Stimulated activated naive B cell treated with anti-CD40 and anti-IgM and Interleukin-4, amounts not matched to agents 10 μg/mL and 1 μg/mL and 100 μg/mL, for 72 hours (primary cell): ENCODE measurements around the gene RGP1.
A peak's percentile ranks its signal among the peaks of the same experiment; 100 is the strongest.

Experiments used
- ATAC-seq, 2 donors: fragments of 150-1000 bp; cut with Tn5 transposase; replicated peaks; 2 replicates each; pipeline ENCODE4 v1.10.0; 2021; ENCODE audit warnings: moderate library complexity in 1 of 2
- DNase-seq: peaks from one replicate; pipeline ENCODE4 v3.0.0; 2021
- H3K27ac Mint-ChIP-seq: one replicate; pipeline ENCODE4 v1.8.0; 2022; ENCODE audit warnings: mild to moderate bottlenecking, mixed read lengths
- H3K27me3 Mint-ChIP-seq, 2 donors: one replicate each; pipeline ENCODE4 v1.8.0; 2022; ENCODE audit warnings: mixed read lengths in 2 of 2
- H3K36me3 Mint-ChIP-seq, 2 donors: one replicate each; pipeline ENCODE4 v1.8.0; 2022; ENCODE audit warnings: mixed read lengths in 2 of 2, mild to moderate bottlenecking in 1 of 2
- H3K4me1 Mint-ChIP-seq, 2 donors: one replicate each; pipeline ENCODE4 v1.8.0; 2022; ENCODE audit warnings: mixed read lengths in 2 of 2, mild to moderate bottlenecking in 1 of 2
- H3K4me3 Mint-ChIP-seq, 2 donors: one replicate each; pipeline ENCODE4 v1.8.0; 2022; ENCODE audit warnings: mild to moderate bottlenecking in 2 of 2, mixed read lengths in 2 of 2, moderate library complexity in 1 of 2
- H3K9me3 Mint-ChIP-seq, 2 donors: one replicate each; pipeline ENCODE4 v1.8.0; 2022; ENCODE audit warnings: mixed read lengths in 2 of 2, mild to moderate bottlenecking in 1 of 2

The RGP1 gene

DNA sequence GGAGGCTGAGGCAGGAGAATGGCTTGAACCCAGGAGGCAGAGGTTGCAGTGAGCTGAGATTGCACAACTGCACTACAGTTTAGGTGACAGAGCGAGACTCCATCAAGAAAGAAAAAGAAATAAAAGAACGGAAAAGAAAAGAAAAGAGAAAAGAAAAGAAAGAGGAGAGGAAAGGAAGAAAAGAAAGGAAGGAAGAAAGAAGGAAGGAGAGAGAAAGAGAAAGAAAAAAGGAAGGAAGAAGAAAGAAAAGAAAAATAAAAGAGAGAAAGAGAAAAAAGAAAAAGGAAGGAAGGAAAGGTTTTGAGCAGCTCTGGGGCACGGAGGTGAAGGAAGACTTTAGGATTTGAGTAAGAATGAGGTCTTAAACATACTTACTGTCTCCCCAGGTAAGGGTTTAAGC, 35.5 kb upstream of the RGP1 start:
- Mint-ChIP-seq H3K36me3 (peaks cover 77 to 85% of the 10 kb centered on the region in 2 donors), H3K4me3 (no peak overlapping the region), H3K9me3 (no peaks in the 10 kb centered on the region), H3K27ac (peak overlapping the region; percentile 86), H3K4me1 (peaks cover 11 to 38% of the 10 kb centered on the region in 2 donors), H3K27me3 (no peaks in the 10 kb centered on the region)
- no peak for ATAC-seq
- DNase-seq = no peak

DNA sequence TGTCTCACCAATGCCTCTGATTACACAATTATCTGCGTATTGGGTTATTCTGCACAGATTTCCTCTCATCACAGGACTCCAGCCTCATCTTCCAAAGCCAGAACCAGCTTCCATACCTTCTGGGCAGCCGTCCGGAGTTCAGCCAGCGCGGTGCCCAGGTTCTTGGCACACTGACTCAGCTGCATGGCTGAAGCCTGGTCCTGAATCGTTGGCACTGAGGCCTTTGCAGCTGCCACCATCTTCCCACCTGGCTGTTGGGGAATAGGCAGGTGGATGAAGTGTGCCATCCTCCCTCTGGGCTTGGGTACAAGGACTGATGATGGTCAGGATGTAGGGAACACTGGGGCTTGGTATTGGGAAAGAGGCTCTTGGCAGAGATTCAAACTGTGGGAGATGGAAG, 35.0 kb upstream of the RGP1 start:
- no peak overlapping the region for H3K4me3 Mint-ChIP-seq

DNA sequence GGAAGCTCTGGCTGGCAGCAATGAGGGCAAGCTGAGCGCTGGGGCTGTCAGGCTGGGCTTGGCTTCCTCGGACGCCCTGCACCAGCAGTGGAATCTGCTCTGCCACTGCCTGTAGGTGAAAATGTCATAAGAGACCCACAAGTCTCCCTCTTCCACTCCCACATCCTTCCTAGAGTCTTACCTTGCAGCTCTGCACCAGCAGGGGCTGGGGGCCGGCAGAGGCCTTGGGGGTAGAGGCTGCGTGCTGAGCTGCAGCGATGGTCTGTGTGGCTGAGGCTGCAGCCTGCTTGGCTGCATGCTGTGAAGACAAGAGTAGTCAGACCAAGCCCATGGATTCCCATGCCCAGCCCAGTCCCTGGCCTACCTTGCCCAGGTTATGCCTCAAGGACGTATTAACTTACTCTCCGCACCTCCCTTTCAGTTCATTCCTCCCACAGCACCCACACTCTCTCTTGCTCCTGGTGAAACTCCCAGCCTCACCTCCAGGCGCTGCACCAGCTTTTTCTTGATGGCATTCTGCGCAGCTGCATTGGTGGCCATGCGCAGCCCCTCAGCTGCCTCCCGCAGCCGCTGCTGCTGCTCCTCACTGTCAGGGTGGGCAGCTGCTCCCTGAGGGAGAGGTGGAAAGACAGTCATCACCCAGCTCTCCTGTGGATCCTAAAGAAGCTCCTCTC, 34.4 kb upstream of the RGP1 start:
- peaks cover 20 to 50% of the 10 kb centered on the region in 2 donors for H3K4me1 Mint-ChIP-seq
- H3K36me3 Mint-ChIP-seq = peaks cover 76 to 86% of the 10 kb centered on the region in 2 donors
- no peak overlapping the region for H3K4me3 Mint-ChIP-seq
- H3K27ac Mint-ChIP-seq = peak overlapping the region; percentile 27
- no peaks in the 10 kb centered on the region for H3K27me3 Mint-ChIP-seq
- DNase-seq = no peak
- H3K9me3 Mint-ChIP-seq = no peaks in the 10 kb centered on the region
- no peak for ATAC-seq

More for the DNA sequence above, 35.0 kb upstream of the RGP1 start:
- Mint-ChIP-seq H3K36me3 (peaks cover 76 to 84% of the 10 kb centered on the region in 2 donors), H3K27me3 (no peaks in the 10 kb centered on the region), H3K4me1 (peaks cover 14 to 44% of the 10 kb centered on the region in 2 donors), H3K27ac (peak overlapping the region; percentile 27), H3K9me3 (no peaks in the 10 kb centered on the region)
- ATAC-seq = no peak
- DNase-seq = no peak

DNA sequence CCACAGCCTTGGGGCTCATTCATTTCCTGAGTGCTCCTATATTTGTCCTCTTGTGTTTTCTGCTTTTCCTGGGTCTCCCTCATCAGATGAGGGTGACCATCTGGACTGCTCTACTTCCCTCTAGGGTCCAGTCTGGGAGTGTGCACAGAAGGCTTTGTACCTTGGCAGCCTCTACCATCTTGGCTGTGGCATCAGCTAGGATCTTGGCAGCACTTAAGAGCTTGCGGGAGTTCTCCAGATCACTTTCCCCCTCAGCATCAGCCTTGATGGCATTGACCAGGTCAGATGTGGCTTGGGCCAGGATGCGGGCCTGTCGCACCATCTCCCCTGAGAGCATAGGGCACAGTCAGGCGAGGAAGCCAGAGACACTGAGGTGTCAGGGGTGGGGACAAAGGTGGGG, 32.9 kb upstream of the RGP1 start:
- Mint-ChIP-seq H3K9me3 (no peaks in the 10 kb centered on the region), H3K36me3 (peaks cover 72 to 88% of the 10 kb centered on the region in 2 donors), H3K4me3 (no peak overlapping the region), H3K27me3 (no peaks in the 10 kb centered on the region), H3K4me1 (peaks cover 26 to 57% of the 10 kb centered on the region in 2 donors), H3K27ac (no peak overlapping the region)
- DNase-seq (no peak), ATAC-seq (no peak)

DNA sequence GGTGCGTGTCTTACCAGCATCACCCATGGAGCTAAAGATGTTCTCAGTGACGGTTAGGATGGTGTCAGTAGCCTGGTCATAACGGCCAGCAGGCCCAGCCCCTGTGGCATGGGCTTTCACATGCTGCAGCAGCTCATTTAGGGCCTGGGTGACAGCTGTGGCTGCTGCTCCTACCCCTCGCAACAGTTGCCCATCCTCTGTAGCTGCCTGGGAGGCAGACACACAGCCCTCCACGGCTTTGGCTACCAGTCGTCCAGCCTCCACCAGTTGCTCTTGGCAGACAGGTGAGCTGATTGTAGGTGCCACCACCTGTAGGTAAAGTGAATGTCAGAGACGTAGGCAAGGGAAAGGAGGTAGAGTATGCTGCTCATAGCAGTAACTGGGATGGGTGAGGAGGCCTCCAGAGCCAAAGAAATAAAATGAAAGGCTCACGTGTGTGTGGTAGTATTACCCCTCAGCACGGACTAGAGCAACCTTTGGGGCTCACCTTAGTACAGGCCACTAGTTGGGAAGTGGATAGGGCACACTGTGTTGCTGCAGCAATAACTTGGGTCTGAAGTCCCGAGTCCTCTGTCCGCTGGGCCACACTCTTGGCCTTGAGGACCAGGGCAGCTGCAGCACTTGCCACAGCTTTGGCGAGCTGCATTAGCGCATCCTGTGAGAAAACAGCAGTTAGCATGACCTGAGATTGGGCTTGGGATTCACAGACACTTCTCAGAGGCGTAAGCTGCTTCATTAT, 31.8 kb upstream of the RGP1 start:
- peaks cover 72 to 89% of the 10 kb centered on the region in 2 donors for H3K36me3 Mint-ChIP-seq
- H3K27me3 Mint-ChIP-seq = no peaks in the 10 kb centered on the region
- H3K4me3 Mint-ChIP-seq = no peak overlapping the region
- DNase-seq (no peak), ATAC-seq (no peak)
- H3K9me3 Mint-ChIP-seq = no peaks in the 10 kb centered on the region
- H3K27ac Mint-ChIP-seq = peak overlapping the region; percentile 43
- peaks cover 31 to 47% of the 10 kb centered on the region in 2 donors for H3K4me1 Mint-ChIP-seq

DNA sequence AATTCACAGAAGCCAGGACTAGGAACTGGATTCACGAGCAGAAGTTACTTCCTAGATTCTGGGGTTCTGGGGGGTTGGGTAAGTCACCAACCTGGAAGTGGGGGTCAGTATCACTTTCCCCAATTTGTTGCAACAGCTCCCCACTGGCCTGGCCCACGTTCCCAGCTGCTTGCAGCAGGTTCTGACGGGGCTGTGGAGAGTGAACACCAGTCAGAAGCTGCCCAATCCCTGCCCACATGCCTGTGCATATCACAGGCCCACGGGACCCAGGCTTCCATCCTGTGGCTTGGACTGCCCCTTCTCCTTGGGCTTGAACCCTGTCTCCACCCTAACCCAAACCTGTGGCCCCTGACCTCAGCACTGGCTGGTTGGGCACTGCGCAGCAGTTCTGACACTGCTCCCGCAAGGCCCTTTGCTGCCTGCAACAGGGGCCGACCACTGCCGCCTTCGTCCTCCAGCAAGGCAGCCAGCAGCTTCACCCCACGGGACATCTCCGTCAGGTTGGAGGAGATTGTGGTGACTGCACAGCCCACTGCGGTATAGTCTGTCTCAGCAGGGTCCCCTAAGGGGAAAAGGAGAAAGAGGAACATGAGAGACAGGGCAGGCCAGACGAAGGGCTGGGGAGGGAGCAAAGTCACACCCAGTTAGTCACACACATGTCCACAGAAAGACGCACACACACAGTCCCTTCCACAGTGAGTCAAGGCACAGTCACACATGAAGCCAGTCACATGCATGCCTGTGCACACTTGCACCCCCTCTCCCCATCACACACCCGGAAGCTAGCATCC, 30.2 kb upstream of the RGP1 start:
- DNase-seq (peak; percentile 79), ATAC-seq (peak; percentile 99)
- peaks cover 24 to 40% of the 10 kb centered on the region in 2 donors for H3K4me1 Mint-ChIP-seq
- H3K27ac Mint-ChIP-seq = peak overlapping the region; percentile 93
- H3K27me3 Mint-ChIP-seq = no peaks in the 10 kb centered on the region
- peaks cover 70 to 90% of the 10 kb centered on the region in 2 donors for H3K36me3 Mint-ChIP-seq
- H3K4me3 Mint-ChIP-seq = peak overlapping the region in 1 of 2 donors; percentile 68
- H3K9me3 Mint-ChIP-seq = no peaks in the 10 kb centered on the region

DNA sequence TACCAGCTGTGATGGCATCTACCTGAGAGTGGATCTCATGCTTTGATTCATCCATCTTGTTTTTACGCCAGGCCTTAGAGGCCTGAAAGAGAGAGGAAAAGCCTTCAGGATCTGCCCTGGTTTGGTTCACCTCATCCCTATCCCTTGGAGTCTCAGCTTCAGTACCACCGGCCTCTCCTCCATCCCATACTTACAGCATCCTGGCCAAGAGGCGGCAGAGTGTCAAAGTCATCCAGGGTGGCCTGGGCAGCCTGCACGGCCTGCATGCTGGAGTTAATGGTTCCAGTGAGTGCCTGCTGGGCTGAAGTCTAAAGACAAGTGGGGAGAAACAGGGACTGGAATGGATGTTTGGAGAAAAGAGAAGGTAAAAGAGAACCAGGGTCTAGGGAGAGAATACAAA, 29.5 kb upstream of the RGP1 start:
- no peak overlapping the region for H3K4me3 Mint-ChIP-seq
- no peaks in the 10 kb centered on the region for H3K27me3 Mint-ChIP-seq
- peak overlapping the region; percentile 93 for H3K27ac Mint-ChIP-seq
- H3K4me1 Mint-ChIP-seq = peaks cover 26 to 40% of the 10 kb centered on the region in 2 donors
- ATAC-seq = no peak
- H3K36me3 Mint-ChIP-seq = peaks cover 67 to 87% of the 10 kb centered on the region in 2 donors
- DNase-seq = no peak
- H3K9me3 Mint-ChIP-seq = no peaks in the 10 kb centered on the region

DNA sequence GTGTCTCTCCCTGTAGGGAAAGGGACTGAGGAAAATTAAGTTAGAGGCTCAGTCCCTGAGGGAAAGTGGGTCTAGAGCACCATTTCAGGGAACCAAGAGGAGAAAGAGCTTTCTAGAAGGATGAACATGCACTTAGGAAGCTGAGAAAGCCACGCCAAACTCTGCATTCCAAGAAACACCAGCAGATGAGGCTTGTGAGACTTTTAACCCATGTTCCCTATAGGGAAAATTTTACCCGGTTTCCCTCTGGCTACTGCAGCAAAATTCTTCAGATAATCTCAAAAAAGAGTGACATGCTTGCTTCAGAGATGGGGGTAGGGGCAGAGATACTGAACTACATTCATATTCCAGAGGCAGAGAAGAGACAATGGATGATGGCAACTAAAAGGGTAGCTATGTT, 25.7 kb upstream of the RGP1 start:
- H3K36me3 Mint-ChIP-seq = peaks cover 49 to 72% of the 10 kb centered on the region in 2 donors
- DNase-seq (no peak), ATAC-seq (no peak)
- no peaks in the 10 kb centered on the region for H3K27me3 Mint-ChIP-seq
- no peak overlapping the region for H3K27ac Mint-ChIP-seq
- peaks cover 20 to 32% of the 10 kb centered on the region in 2 donors for H3K4me1 Mint-ChIP-seq
- H3K4me3 Mint-ChIP-seq = no peak overlapping the region
- H3K9me3 Mint-ChIP-seq = no peaks in the 10 kb centered on the region

DNA sequence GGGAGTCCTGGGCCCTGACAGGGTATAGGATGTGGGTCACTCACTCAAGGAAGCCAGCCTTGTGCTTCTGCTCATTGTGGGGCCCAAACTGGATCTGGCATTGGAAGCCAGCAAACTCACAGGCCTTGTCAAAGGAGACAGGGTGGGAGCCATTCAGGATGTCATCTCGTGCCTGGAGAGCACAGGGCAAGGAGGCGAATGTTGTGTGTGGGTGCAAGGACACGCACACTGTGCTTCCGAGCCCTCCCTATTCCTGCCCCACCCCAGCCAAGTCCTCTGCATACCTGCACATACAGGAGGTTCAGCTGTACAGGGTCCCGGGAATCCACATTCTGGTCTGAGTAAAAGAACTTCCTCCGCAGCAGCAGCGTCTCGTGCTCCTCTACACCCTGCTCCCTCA, 25.2 kb upstream of the RGP1 start:
- no peak for DNase-seq
- H3K4me1 Mint-ChIP-seq = peaks cover 15 to 31% of the 10 kb centered on the region in 2 donors
- H3K9me3 Mint-ChIP-seq = no peaks in the 10 kb centered on the region
- H3K27me3 Mint-ChIP-seq = no peaks in the 10 kb centered on the region
- ATAC-seq = no peak
- no peak overlapping the region for H3K4me3 Mint-ChIP-seq
- no peak overlapping the region for H3K27ac Mint-ChIP-seq
- H3K36me3 Mint-ChIP-seq = peaks cover 45 to 69% of the 10 kb centered on the region in 2 donors

DNA sequence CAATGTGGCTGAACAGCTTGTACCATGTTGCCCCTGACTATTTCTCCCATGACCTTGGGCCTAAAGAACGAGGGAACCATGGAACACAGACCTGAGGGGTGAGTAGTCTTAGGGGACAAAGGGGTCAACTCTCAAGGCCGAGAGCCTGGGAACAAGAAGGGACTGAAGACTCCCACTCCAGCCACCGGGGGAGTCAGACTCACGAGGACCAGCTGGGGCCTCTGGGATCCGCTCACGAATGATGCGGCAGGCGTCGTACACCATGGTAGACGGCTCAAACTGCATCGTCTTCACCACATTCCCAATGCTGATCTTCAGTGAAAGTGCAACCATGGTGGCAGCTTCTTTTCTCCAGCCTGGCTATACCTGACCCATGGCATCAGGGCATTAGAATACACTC, 23.7 kb upstream of the RGP1 start:
- H3K9me3 Mint-ChIP-seq = no peaks in the 10 kb centered on the region
- no peak for ATAC-seq
- H3K27me3 Mint-ChIP-seq = no peaks in the 10 kb centered on the region
- H3K36me3 Mint-ChIP-seq = peaks cover 39 to 54% of the 10 kb centered on the region in 2 donors
- H3K27ac Mint-ChIP-seq = no peak overlapping the region
- no peak for DNase-seq
- peaks cover under 1 to 17% of the 10 kb centered on the region in 2 donors for H3K4me1 Mint-ChIP-seq
- no peak overlapping the region for H3K4me3 Mint-ChIP-seq

DNA sequence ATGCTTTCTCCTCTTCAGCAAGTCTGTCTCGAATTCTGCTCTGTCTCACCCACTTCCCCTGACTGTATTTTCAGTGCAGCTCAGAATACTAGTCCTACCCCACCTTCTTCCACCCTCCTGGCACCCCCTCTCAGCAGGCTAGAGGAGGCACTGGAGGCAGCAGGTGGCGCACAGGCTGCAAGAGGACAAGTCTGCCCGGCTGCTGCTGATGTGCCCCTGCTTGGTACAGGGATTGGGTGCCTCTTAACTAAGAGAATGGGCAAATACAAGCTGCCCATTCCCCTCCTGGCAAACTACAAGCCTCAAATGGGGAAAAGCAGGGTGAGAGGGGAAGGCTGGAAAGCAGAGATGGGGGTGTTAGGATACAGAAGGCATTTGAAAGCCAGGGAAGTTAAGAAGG, 22.2 kb upstream of the RGP1 start:
- no peaks in the 10 kb centered on the region for H3K9me3 Mint-ChIP-seq
- ATAC-seq = peak; percentile 73 to 74
- DNase-seq = peak; percentile 44
- no peak overlapping the region for H3K27ac Mint-ChIP-seq
- H3K27me3 Mint-ChIP-seq = no peaks in the 10 kb centered on the region
- H3K4me3 Mint-ChIP-seq = peak overlapping the region in 1 of 2 donors; percentile 66
- H3K36me3 Mint-ChIP-seq = peaks cover 31 to 48% of the 10 kb centered on the region in 2 donors
- peaks cover 0 to 18% of the 10 kb centered on the region in 2 donors for H3K4me1 Mint-ChIP-seq

DNA sequence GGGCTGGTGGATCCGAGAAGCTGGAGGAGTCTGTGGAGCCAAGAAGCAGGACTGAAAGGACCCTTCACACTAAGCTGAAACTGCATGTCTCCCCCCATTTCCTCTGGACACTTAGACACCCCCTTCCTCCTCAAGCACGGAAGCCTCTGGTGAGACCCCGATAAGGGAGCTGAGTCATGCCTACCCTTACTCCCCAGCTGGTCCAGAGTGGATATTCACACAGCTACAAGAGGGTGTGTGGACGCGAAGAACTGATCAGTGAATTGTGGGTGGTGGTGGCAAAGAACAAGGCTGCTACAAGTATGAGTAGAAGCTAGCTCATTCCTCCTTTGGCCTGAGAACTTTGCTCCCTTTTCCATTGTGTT, 21.4 kb upstream of the RGP1 start:
- Mint-ChIP-seq H3K4me1 (peaks cover under 1 to 18% of the 10 kb centered on the region in 2 donors), H3K36me3 (peaks cover 31 to 41% of the 10 kb centered on the region in 2 donors), H3K9me3 (no peaks in the 10 kb centered on the region), H3K4me3 (no peak overlapping the region), H3K27me3 (no peaks in the 10 kb centered on the region), H3K27ac (no peak overlapping the region)
- DNase-seq = no peak
- no peak for ATAC-seq

DNA sequence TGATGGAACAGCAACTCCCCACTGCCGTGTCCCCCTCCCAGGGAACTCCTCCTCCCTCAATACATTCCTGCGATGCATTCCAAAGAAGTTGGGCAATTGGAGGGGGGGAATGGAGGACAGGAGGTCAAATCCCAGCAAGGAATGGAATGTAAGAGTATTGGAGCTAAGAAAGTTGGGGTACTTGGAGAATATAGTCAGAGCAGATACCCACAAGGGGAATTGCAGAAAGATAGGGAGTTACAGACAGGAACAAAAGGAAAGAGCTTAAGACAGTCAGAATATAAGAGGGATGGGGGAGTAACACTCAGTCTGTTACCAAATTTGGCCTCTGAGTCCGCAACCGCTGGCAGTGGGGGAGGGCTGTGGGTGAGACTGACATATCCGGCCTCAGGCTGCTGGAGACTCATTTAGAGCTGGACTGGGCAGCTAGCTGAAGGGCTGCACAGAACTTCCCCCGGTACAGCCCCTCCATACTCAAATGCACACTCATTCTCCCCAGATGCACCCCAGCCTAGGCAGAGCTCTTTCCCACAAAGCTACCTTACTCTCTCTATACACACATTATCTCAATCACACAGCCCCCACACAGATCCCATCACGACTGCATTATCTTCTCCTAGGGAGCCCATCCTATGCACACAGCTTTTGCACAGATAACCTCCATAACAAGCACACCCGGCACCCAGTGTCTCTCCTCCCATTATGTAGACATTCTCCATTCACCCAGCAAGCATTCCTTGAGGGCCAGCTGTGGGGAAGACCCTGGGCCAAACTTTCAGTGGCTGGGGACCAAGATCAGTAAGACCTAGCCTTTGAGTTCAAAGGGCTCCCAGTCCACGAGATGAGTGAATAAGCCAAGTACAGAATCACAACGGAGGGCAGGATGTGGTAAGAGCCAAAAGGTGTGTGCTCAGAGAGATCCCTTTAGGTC, 20.8 kb upstream of the RGP1 start:
- Mint-ChIP-seq H3K27ac (no peak overlapping the region), H3K36me3 (peaks cover 31 to 41% of the 10 kb centered on the region in 2 donors), H3K9me3 (no peaks in the 10 kb centered on the region), H3K4me1 (peaks cover 7 to 23% of the 10 kb centered on the region in 2 donors), H3K27me3 (no peaks in the 10 kb centered on the region), H3K4me3 (no peak overlapping the region)
- DNase-seq = peak; percentile 28
- ATAC-seq = no peak
